HAP-1 (cell line): ENCODE data around the gene NDOR1.

Experiments used
- DNase-seq, 2 experiments: peaks; one replicate each; pipeline ENCODE4 v3.0.0-alpha.2; 2016 to 2020; ENCODE audit warnings: low spot score in 2 of 2
- H3K27me3 ChIP-seq: fragments of 250-450 bp; sonication (Bioruptor Pico); 2 replicates; pipeline ENCODE4 v1.5.1; 2020; ENCODE audit warnings: low read depth, mild to moderate bottlenecking, moderate library complexity
- H3K36me3 ChIP-seq: fragments of 250-450 bp; sonication (Bioruptor Pico); replicated peaks from 2 replicates; pipeline ENCODE4 v1.5.1; 2020; ENCODE audit warnings: mild to moderate bottlenecking
- H3K4me1 ChIP-seq: fragments of 250-450 bp; sonication (Bioruptor Pico); 2 replicates; pipeline ENCODE4 v1.5.1; 2020; ENCODE audit warnings: mild to moderate bottlenecking
- H3K4me3 ChIP-seq: fragments of 250-450 bp; sonication (Bioruptor Pico); 2 replicates; pipeline ENCODE4 v1.5.1; 2020; ENCODE audit warnings: mild to moderate bottlenecking, moderate library complexity
- H3K9me3 ChIP-seq: fragments of 250-450 bp; sonication (Bioruptor Pico); 2 replicates; pipeline ENCODE4 v1.5.1; 2020; ENCODE audit warnings: mild to moderate bottlenecking, moderate library complexity
- in situ Hi-C: fragments of 300-500 bp; cut with MboI; formaldehyde crosslinking; loops from 3 replicates; pipeline ENCODE4 v1.14.3; 2020; ENCODE audit warnings: low sequenced_read_pairs, inconsistent platforms, mixed read lengths

The NDOR1 gene

GRCh38 chr9:137206602-137207001 lies 1.1 kb downstream of the NDOR1 start:
- Histone ChIP-seq H3K27me3 (no peaks in the 10 kb centered on the region), H3K4me3 (peak overlapping the region; percentile 90), H3K4me1 (peaks cover 21% of the 10 kb centered on the region)

DNA sequence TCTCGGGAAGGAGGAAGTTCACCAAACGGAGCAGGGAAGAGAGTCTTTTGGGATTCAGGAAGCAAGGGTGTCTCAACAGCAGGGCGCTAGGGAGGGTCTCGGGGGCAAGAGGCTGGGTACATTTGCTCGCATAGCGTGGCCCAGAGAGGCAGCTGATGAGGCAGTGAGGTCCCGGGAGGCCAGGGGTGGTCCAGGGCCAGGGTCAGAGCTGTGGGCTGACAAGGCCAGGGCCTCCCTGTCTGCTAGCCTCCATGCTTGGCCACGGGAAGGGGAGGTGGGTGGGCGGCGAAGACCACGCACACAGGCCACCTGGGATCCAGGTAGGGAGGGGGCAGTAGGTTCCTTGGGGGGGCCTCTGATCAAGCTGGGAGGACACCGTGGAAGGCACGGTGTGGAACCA lies 6.0 kb downstream of the NDOR1 start:
- peaks cover 29% of the 10 kb centered on the region for H3K36me3 ChIP-seq
- peaks cover 1% of the 10 kb centered on the region for H3K4me1 ChIP-seq
- H3K9me3 ChIP-seq = no peaks in the 10 kb centered on the region
- in situ Hi-C loops = no loop called here
- H3K27me3 ChIP-seq = no peaks in the 10 kb centered on the region
- H3K4me3 ChIP-seq = no peak overlapping the region
- no peak for DNase-seq

More at GRCh38 chr9:137206602-137207001, 1.1 kb downstream of the NDOR1 start:
- Histone ChIP-seq H3K36me3 (peaks cover 21% of the 10 kb centered on the region), H3K9me3 (no peaks in the 10 kb centered on the region)
- no peak for DNase-seq
- in situ Hi-C loops = no loop called here

DNA sequence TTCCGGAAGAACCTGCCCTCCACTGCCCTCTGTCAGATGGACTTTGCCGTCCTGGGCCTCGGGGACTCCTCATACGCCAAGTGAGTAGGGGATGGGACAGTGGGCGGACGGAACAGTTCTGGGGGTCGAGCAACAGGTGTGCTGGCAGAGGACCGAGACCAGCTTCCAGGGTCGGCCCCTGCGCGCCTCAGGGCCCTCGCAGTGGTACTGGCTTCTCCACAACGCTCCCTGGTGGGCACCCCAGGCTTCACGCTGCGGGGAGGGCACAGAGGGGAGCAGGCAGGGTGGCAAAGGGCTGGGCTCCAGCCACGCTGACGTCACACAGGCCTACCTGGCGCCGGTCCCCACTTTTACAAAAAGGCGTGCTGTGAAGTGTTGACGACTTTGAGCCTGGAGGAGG lies 7.0 kb downstream of the NDOR1 start:
- Histone ChIP-seq H3K36me3 (peaks cover 29% of the 10 kb centered on the region), H3K9me3 (no peaks in the 10 kb centered on the region), H3K4me1 (no peaks in the 10 kb centered on the region), H3K27me3 (no peaks in the 10 kb centered on the region), H3K4me3 (no peak overlapping the region)
- no peak for DNase-seq
- in situ Hi-C loops = no loop called here

DNA sequence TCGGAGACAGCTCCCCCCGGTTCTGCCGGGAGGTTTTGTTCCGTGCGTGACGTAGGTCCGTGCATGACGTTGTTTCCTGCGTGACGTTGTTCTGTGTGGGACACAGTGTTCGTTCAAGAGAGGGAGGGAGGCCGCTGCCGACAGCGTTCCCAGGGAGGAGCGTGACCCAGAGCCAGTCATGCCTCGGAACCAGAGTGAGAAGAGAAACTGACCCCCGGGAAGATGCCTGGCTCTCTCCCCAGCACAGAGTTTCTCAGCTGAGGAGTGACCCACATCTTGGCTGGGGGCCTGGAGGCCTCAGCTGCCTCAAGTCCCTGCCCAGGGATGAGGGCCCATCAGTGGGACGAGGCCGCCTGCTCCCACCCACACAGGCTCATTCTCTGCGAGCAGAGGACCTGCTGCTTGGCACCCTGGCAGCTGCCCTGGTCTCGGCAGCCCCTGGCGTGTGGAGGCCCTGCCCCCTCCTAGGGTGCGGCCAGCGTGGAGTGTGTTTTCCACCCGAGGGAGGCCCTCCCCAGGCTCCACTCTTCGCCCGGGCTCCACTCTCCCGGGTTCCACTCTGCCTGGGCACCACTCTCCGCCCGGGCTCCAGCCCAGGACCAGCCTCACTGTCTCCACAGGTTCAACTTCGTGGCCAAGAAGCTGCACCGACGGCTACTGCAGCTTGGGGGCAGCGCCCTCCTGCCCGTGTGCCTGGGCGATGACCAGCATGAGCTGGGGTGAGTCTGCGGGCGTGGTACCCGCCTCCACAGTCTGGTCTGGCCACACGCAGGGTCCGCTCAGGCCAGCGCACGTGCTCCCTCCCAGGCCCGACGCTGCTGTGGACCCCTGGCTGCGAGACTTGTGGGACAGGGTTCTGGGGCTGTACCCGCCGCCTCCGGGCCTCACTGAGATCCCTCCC lies 7.9 kb downstream of the NDOR1 start:
- no peak for DNase-seq
- H3K4me1 ChIP-seq = no peaks in the 10 kb centered on the region
- H3K27me3 ChIP-seq = no peaks in the 10 kb centered on the region
- H3K4me3 ChIP-seq = no peak overlapping the region
- no peaks in the 10 kb centered on the region for H3K9me3 ChIP-seq
- H3K36me3 ChIP-seq = peaks cover 26% of the 10 kb centered on the region
- in situ Hi-C loops = no loop called here

DNA sequence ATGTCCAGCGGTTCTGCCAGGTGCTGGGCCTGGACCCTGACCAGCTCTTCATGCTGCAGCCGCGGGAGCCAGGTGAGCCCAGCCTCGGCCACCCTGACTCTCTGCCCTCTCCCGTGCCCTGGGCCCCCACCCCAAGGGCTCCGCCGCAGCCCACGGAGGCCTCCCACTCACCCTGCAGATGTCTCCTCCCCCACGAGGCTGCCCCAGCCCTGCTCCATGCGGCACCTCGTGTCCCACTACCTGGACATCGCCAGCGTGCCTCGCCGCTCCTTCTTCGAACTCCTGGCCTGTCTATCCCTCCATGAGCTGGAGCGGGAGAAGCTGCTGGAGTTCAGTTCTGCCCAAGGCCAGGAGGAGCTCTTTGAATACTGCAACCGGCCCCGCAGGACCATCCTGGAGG lies 9.1 kb downstream of the NDOR1 start:
- in situ Hi-C loops = no loop called here
- no peak overlapping the region for H3K4me3 ChIP-seq
- no peaks in the 10 kb centered on the region for H3K9me3 ChIP-seq
- no peaks in the 10 kb centered on the region for H3K27me3 ChIP-seq
- H3K4me1 ChIP-seq = no peaks in the 10 kb centered on the region
- no peak for DNase-seq
- peaks cover 24% of the 10 kb centered on the region for H3K36me3 ChIP-seq

- Histone ChIP-seq H3K4me1 (no peaks in the 10 kb centered on the region), H3K36me3 (peaks cover 21% of the 10 kb centered on the region), H3K9me3 (no peaks in the 10 kb centered on the region), H3K27me3 (no peaks in the 10 kb centered on the region), H3K4me3 (no peak overlapping the region)
- DNase-seq = no peak
- in situ Hi-C loops = no loop called here
Observed at GRCh38 chr9:137215196-137215986, 9.9 kb downstream of the NDOR1 start.

- no peaks in the 10 kb centered on the region for H3K4me1 ChIP-seq
- no peaks in the 10 kb centered on the region for H3K27me3 ChIP-seq
- no peak overlapping the region for H3K4me3 ChIP-seq
- H3K36me3 ChIP-seq = peaks cover 21% of the 10 kb centered on the region
- DNase-seq = no peak
- H3K9me3 ChIP-seq = no peaks in the 10 kb centered on the region
- in situ Hi-C loops = no loop called here
Observed at GRCh38 chr9:137216188-137216965, 10.9 kb downstream of the NDOR1 start.

GRCh38 chr9:137217276-137218211 lies 12.0 kb downstream of the NDOR1 start:
- Histone ChIP-seq H3K4me1 (peaks cover under 1% of the 10 kb centered on the region), H3K4me3 (no peak overlapping the region), H3K9me3 (no peaks in the 10 kb centered on the region), H3K36me3 (peaks cover 21% of the 10 kb centered on the region), H3K27me3 (no peaks in the 10 kb centered on the region)
- peak; percentile 35 to 81 for DNase-seq
- in situ Hi-C loops = no loop called here

DNA sequence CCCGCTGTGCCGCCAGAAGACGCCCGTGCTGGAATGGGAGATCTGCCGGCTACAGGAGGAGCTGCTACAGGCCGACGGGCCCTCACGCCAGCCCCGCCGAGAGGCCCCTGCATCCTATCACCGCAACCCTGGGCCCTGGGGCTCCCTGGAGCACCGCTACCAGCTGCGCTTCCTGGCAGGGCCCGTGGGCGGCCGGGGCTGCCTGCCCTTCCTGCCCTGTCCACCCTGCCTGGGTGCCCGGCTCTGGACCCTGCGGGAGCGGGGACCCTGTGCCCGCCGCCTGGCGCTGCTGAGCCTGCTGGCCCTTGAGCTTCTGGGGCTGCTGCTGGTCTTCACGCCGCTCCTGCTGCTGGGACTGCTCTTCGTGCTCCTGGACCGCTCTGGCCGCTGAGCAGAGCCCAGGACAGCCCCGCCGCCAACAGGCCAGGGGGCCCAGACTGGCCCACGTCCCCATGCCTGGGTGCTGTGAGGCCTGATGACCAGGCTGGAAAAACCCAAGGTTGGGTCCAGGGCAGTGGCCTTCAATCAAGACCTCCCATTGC lies 12.8 kb downstream of the NDOR1 start:
- Histone ChIP-seq H3K4me3 (no peak overlapping the region), H3K9me3 (no peaks in the 10 kb centered on the region)

DNA sequence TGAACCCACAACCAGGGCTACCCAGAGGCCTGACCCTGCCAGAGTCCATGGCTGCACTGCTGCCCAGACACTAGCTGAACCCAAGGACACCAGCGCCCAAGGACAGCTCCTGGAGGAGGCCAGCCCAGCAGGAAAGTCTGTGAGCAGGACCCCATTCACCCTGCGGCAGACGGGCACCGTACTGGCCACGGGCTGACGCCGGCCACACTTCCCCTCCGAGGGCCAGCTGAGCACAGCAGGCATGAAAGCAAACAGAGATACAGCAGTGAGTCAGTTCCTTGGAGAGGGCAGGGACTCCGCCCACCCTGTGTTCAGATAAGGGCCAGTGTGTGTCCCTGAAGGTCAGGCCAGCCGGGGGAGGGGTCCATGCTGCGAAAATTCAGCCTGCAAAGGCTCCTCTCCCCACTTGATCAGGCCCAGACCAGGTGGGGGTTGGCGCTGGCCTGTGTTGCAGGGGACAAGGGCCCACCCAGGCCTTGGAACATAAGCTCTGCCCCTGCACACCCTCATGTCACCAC lies 13.3 kb downstream of the NDOR1 start:
- no peak overlapping the region for H3K4me3 ChIP-seq
- peaks cover 18% of the 10 kb centered on the region for H3K36me3 ChIP-seq
- in situ Hi-C loops = no loop called here
- H3K27me3 ChIP-seq = no peaks in the 10 kb centered on the region
- H3K4me1 ChIP-seq = peaks cover 7% of the 10 kb centered on the region
- DNase-seq = no peak
- H3K9me3 ChIP-seq = no peaks in the 10 kb centered on the region

More for the DNA sequence above, 12.8 kb downstream of the NDOR1 start:
- H3K36me3 ChIP-seq = peaks cover 21% of the 10 kb centered on the region
- in situ Hi-C loops = no loop called here
- H3K4me1 ChIP-seq = peaks cover 6% of the 10 kb centered on the region
- no peaks in the 10 kb centered on the region for H3K27me3 ChIP-seq
- no peak for DNase-seq

DNA sequence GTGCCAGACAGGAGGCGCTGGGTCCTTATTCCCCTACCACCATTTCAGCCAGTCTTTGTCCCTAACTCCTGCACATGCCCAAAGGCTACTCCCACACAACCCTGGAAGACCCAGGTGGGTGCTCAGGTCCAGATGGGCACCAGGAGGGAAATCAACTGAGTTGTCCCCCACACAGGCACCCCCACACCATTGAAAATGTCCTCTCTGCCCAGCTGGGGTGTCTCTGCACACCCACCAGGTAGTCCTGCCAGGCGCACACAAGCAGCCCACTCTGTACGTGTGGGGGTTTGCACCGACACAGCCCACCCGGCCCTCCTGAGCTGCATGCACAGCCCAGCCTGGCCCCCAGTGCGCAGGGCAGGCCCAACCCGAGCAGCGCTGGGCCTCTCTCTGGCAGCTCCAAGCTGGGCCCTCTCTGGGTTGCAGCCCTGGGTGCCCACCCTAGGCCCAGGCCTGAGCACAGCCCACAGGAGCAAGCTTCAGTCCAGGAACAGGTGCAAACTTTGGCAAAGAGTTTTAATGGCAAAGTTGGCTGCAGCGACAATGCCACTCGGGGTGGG lies 14.3 kb downstream of the NDOR1 start:
- Histone ChIP-seq H3K4me3 (no peak overlapping the region), H3K27me3 (no peaks in the 10 kb centered on the region), H3K4me1 (peaks cover 11% of the 10 kb centered on the region), H3K9me3 (no peaks in the 10 kb centered on the region), H3K36me3 (peaks cover 11% of the 10 kb centered on the region)
- DNase-seq = no peak
- in situ Hi-C loops = no loop called here
